ENCODE data around the gene ZEB2. TPM values are rescaled to one million over a fixed set of nuclear protein-coding genes. Genes with fewer than 3 reads are reported as not detected.

ZEB2 gene
- total RNA-seq, 1 donor from 2014 or later = 95.4 TPM

GRCh38 chr2:144426981-144427479 lies 92.9 kb downstream of the ZEB2 start:
- Mint-ChIP-seq H3K27ac (ENCODE audit: unreplicated experiment) (peak overlapping the region; percentile 74), H3K4me1 (ENCODE audit: low read depth) (peaks cover 18% of the 10 kb centered on the region), H3K4me3 (ENCODE audit: unreplicated experiment) (no peak overlapping the region), H3K9me3 (ENCODE audit: low read depth) (no peaks in the 10 kb centered on the region), H3K36me3 (ENCODE audit: low read depth) (peaks cover 16% of the 10 kb centered on the region), H3K27me3 (ENCODE audit: low read depth) (no peaks in the 10 kb centered on the region)
- DNase-seq (ENCODE audit: low spot score) = no peak
- peak; percentile 11 for TF ChIP-seq CTCF (IDR thresholded peaks at IDR 0.05)

- H3K27me3 Mint-ChIP-seq (ENCODE audit: low read depth) = no peaks in the 10 kb centered on the region
- H3K27ac Mint-ChIP-seq (ENCODE audit: unreplicated experiment) = peak overlapping the region; percentile 28
- DNase-seq (ENCODE audit: low spot score) = no peak
- H3K4me1 Mint-ChIP-seq (ENCODE audit: low read depth) = peaks cover 18% of the 10 kb centered on the region
- peaks cover 18% of the 10 kb centered on the region for H3K36me3 Mint-ChIP-seq (ENCODE audit: low read depth)
- TF ChIP-seq CTCF (IDR thresholded peaks at IDR 0.05) = no peak
- no peak overlapping the region for H3K4me3 Mint-ChIP-seq (ENCODE audit: unreplicated experiment)
- no peaks in the 10 kb centered on the region for H3K9me3 Mint-ChIP-seq (ENCODE audit: low read depth)
Measured at GRCh38 chr2:144426355-144426754, 93.6 kb downstream of the ZEB2 start.

- DNase-seq (ENCODE audit: low spot score) = no peak
- H3K27ac Mint-ChIP-seq (ENCODE audit: unreplicated experiment) = no peak overlapping the region
- H3K27me3 Mint-ChIP-seq (ENCODE audit: low read depth) = no peaks in the 10 kb centered on the region
- H3K36me3 Mint-ChIP-seq (ENCODE audit: low read depth) = peaks cover 29% of the 10 kb centered on the region
- no peaks in the 10 kb centered on the region for H3K9me3 Mint-ChIP-seq (ENCODE audit: low read depth)
- TF ChIP-seq CTCF (IDR thresholded peaks at IDR 0.05) = no peak
- no peak overlapping the region for H3K4me3 Mint-ChIP-seq (ENCODE audit: unreplicated experiment)
- H3K4me1 Mint-ChIP-seq (ENCODE audit: low read depth) = peaks cover 18% of the 10 kb centered on the region
Measured at GRCh38 chr2:144424559-144425240, 95.2 kb downstream of the ZEB2 start.

GRCh38 chr2:144421606-144422510 lies 98.1 kb downstream of the ZEB2 start:
- Mint-ChIP-seq H3K36me3 (ENCODE audit: low read depth) (peaks cover 33% of the 10 kb centered on the region), H3K4me3 (ENCODE audit: unreplicated experiment) (no peak overlapping the region), H3K27ac (ENCODE audit: unreplicated experiment) (no peak overlapping the region), H3K27me3 (ENCODE audit: low read depth) (no peaks in the 10 kb centered on the region), H3K4me1 (ENCODE audit: low read depth) (peaks cover 9% of the 10 kb centered on the region), H3K9me3 (ENCODE audit: low read depth) (peaks cover 6% of the 10 kb centered on the region)
- no peak for TF ChIP-seq CTCF (IDR thresholded peaks at IDR 0.05)
- DNase-seq (ENCODE audit: low spot score) = no peak

GRCh38 chr2:144419218-144419617 lies 100.7 kb downstream of the ZEB2 start:
- TF ChIP-seq CTCF (IDR thresholded peaks at IDR 0.05) = no peak
- H3K4me3 Mint-ChIP-seq (ENCODE audit: unreplicated experiment) = no peak overlapping the region
- no peak overlapping the region for H3K27ac Mint-ChIP-seq (ENCODE audit: unreplicated experiment)
- peaks cover 5% of the 10 kb centered on the region for H3K4me1 Mint-ChIP-seq (ENCODE audit: low read depth)
- peaks cover 6% of the 10 kb centered on the region for H3K9me3 Mint-ChIP-seq (ENCODE audit: low read depth)
- no peak for DNase-seq (ENCODE audit: low spot score)
- no peaks in the 10 kb centered on the region for H3K27me3 Mint-ChIP-seq (ENCODE audit: low read depth)
- peaks cover 32% of the 10 kb centered on the region for H3K36me3 Mint-ChIP-seq (ENCODE audit: low read depth)
